Fibroblast of lung (primary cell): ENCODE data around the gene ZXDC.

Experiments used
- EZH2 ChIP-seq: IDR thresholded peaks from 2 replicates; pipeline ENCODE4 v1.5.1; 2012; ENCODE audit warnings: low read length, control low read depth, mild to moderate bottlenecking; ENCODE audit errors: missing control alignments
- TF ChIP-seq, protein P1 (sequence below), 2 donors: IDR thresholded peaks in 1 of 2; conservative IDR thresholded peaks in 1 of 2; 1 replicate in 1 of 2; 2 replicates in 1 of 2; pipeline ENCODE4 v1.5.1; 2011 to 2012; ENCODE audit warnings: low read length in 2 of 2, control low read depth in 1 of 2, inconsistent platforms in 1 of 2, low read depth in 1 of 2, mild to moderate bottlenecking in 1 of 2

DNA sequence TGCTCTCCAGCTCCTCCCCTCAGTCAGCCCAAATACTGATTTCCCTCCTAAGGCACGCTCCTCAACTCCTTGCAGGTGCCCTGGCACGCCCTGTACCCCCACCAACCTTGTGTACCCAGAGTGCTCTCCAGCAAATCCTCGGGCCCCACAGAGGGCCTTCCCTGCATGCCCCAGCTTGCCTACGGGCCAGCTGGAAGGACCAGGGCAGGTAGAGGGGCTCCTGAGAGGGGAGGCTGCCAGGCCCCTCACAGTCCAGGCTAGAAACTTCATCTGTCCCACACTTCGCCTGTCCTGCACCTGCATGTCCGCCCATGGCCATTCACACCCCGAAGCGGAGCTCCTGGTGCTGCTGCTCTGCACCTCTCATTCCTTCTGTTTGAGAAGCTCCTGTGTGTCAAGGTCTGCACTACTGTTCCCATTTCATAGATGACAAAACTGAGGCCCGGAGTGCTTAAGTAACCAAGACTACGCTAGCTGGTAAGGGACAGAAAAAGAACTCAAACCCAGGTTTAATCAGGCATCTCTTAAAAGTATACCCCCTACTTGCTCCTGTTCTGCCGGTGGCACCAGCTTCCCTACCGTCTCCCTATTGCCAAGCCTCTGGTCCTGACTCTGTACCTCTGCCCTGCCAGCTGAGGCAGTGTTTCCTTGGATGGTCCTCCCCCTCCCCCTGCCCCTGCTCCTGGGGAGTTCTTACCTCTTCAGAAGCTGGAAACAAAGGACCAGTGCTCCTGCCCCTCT lies 35.6 kb downstream of the ZXDC start:
- no peak for TF ChIP-seq EZH2
- TF ChIP-seq, protein P1, sequence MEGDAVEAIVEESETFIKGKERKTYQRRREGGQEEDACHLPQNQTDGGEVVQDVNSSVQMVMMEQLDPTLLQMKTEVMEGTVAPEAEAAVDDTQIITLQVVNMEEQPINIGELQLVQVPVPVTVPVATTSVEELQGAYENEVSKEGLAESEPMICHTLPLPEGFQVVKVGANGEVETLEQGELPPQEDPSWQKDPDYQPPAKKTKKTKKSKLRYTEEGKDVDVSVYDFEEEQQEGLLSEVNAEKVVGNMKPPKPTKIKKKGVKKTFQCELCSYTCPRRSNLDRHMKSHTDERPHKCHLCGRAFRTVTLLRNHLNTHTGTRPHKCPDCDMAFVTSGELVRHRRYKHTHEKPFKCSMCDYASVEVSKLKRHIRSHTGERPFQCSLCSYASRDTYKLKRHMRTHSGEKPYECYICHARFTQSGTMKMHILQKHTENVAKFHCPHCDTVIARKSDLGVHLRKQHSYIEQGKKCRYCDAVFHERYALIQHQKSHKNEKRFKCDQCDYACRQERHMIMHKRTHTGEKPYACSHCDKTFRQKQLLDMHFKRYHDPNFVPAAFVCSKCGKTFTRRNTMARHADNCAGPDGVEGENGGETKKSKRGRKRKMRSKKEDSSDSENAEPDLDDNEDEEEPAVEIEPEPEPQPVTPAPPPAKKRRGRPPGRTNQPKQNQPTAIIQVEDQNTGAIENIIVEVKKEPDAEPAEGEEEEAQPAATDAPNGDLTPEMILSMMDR (conservative IDR thresholded peaks at IDR 0.05 in 1 of 2, IDR thresholded peaks at IDR 0.05 in 1 of 2; ENCODE audit: low read depth in 1 of 2, low read length in 2 of 2), result no peak
